ENCODE results near the gene GREB1L.
"Not testable (repeated sequence)": the region's sequence is repeated elsewhere in the genome, so short reads cannot be mapped to it uniquely, and the experiment has no call there.

GREB1L gene

GRCh38 chr18:21307578-21307977 lies 65.5 kb downstream of the GREB1L start:
- no peak for DNase-seq (ENCODE audit: low read depth)

GRCh38 chr18:21309248-21309647 lies 67.2 kb downstream of the GREB1L start:
- no peak for DNase-seq (ENCODE audit: low read depth)

- not testable (repeated sequence) for DNase-seq (ENCODE audit: low read depth)
These were observed 69.9 kb downstream of the GREB1L start for GRCh38 chr18:21311980-21312379.

DNA sequence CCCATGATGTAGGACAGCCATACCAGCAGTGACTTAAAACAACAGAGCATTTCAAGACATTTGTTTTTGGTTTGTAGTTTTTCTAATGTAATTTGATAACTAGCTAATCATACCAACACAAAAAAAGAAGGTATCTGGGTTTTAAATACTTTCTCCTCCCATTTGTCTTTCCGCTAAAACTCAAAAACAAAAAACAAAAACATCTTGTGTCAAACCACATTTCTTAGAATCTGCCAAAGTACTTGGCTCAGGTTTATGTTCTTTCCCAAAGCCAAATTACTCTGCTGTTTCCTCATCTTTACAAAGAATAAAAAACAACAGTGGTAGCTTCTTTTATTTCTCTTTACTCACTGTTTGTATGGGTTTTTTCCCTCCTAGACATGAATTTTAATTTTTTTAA lies 71.5 kb downstream of the GREB1L start:
- no peak for DNase-seq (ENCODE audit: low read depth)

DNA sequence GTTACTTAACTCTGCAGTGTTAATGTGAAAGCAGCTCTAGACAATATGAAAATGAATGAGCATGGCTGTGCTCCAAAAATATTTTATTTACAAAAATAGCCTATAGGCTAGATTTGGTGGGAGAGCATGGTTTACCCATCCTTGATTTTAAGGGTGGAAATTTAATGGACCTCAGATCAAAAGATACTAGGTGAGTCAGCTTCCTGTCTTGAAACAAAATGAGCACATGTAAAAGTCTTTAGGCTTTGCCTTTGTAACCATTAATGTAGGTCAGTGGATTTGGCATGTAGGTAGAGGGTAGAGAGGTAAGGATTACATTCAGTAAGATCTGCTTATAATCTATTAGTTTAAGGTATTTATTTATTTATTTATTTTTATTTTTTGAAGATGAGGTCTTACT lies 72.7 kb downstream of the GREB1L start:
- no peak for DNase-seq (ENCODE audit: low read depth)

GRCh38 chr18:21315126-21315525 lies 73.1 kb downstream of the GREB1L start:
- DNase-seq (ENCODE audit: low read depth) = not testable (repeated sequence)

DNA sequence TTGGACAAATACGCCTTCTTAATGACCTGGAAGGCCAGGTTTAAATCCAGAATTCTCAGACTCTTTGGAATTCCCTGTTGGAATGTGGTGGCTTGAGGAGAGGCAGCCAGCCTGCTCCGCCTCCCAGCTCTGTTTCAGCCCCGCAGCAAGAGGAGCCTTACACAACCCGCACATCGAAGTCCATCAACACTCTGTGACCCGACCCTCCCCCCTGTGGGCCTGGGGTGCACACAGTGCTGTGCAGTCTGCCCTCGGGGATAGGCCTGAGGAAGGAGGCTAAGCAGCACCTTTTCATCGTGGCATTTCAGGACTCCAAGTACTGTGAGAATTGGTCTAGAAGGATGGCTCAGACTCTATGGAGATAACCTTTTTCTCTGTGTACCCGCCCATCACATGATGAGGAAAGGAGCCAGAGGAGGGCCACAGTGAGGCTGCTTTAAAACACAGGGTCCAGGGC lies 73.7 kb downstream of the GREB1L start:
- no peak for DNase-seq (ENCODE audit: low read depth)

DNA sequence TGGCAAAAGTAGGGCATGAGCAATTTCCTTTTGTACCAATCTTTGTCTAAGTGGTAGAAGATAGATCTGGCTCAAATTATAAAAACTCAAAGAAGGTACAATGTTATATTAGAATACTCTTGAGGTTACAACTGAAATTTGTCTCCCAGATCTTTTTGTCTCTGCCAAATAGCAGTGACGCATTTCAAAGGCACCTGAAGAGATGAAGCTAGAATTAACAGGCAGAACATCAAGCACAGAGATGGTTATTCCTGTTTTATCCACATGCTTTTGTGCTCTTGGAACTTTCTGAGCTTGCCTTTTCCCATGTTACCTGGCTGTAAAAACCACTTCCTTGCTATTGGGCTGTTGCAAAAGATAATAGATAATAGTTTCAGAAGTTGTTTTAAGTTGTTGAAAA lies 74.3 kb downstream of the GREB1L start:
- no peak for DNase-seq (ENCODE audit: low read depth)

GRCh38 chr18:21321711-21322110 lies 79.7 kb downstream of the GREB1L start:
- DNase-seq (ENCODE audit: low read depth) = no peak

GRCh38 chr18:21327101-21327500 lies 85.1 kb downstream of the GREB1L start:
- DNase-seq (ENCODE audit: low read depth) = no peak

DNA sequence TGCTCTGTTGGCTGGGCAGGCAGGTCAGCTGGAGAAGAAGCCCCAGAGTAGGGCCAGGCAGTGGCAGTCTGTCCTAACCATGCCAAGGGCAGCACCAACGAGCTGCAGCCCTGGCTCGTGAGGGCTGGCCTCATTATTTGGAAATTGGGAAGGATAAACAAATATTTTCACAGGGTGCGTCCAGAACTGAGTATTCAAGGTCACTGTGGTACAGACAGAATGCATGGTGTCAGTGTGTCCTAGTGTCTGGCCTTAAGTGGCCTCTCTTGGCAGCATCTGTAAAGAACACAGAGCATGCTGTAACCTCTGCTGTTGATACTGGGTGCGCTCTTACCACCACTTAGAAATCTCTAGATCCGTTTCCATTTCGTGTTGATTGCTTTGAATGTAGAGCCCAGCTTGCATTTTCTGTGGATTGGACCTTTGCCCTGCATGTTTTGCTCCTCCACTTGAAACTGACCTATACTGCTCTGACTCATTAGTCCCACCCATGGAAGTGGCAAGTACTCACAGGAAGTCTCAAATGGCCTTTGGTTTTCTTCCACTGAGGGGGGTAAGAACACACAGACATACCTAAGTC lies 88.2 kb downstream of the GREB1L start:
- no peak for DNase-seq (ENCODE audit: low read depth)

DNA sequence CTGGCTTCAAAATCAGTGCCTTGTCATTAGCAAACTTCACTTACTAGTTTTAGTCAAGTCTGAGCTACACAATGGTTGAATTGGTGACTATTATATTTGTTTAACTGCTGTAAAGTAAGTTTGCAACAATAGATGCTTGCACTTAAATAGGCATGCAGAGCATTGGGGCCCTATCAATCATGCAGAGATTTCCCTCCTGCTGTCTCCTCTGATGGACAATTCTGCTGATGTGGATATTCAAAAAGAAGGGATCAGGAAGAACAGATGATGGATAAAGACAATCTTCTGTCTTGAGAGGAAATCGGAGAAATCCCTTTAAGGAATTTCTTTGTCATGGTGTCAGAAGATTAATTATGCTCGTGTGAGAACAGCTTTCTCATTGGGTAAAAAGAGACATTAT lies 89.0 kb downstream of the GREB1L start:
- no peak for DNase-seq (ENCODE audit: low read depth)

GRCh38 chr18:21335927-21336488 lies 94.0 kb downstream of the GREB1L start:
- no peak for DNase-seq (ENCODE audit: low read depth)

- DNase-seq (ENCODE audit: low read depth) = no peak
These were observed 94.8 kb downstream of the GREB1L start for GRCh38 chr18:21336846-21337245.

GRCh38 chr18:21341141-21341540 lies 99.1 kb downstream of the GREB1L start:
- DNase-seq (ENCODE audit: low read depth) = no peak

- DNase-seq (ENCODE audit: low read depth) = no peak
These were observed 100.3 kb downstream of the GREB1L start for GRCh38 chr18:21342372-21342771.

GRCh38 chr18:21344860-21345259 lies 102.8 kb downstream of the GREB1L start:
- DNase-seq (ENCODE audit: low read depth) = no peak

- no peak for DNase-seq (ENCODE audit: low read depth)
These were observed 103.8 kb downstream of the GREB1L start for GRCh38 chr18:21345840-21346239.

DNA sequence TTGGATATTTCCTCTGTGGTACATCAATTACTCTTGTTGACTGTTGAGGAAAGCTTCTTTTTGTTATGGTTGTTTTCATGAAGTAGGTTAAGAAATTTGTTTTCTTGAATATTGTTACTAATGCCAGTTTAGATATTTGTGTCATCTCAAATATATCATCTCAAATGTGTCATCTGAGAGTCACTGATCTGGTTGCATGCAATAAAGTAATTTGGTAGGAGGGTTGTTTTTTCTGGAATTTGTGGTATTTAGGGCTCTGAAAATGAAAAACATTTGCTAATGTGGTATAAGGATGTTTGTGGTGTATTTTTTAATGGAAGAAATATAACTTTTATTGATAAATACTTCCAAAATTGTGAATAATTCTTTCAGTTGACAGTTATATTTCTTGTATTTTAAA lies 117.7 kb downstream of the GREB1L start:
- DNase-seq (ENCODE audit: low read depth) = no peak

DNA sequence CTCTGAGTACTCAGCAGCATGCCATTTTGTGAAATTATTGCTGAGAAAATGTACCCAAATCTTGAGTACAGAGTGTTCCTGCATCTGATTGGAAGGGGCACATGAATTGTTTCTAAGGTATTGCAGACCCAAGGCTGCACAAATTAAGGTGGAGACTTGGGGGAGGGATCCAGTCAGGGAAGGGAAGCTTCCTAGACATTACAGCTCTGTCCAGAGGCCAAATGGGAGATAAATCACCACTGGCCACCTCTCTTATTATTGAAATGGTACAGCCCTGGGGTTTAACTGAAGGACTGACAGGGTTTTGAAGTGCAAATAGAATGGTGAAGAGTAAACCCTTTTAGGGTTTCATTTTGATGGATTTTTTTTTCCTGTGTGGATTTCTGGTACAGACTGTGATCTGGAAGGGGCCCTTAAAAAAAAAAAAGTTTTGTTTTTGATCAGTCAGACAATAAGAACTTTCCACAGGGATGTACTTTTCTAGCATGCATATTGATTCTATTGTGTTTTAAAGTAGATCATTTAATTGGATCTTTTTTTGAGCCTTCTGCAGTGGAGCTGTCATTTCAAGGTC lies 119.4 kb downstream of the GREB1L start:
- DNase-seq (ENCODE audit: low read depth) = no peak

GRCh38 chr18:21362831-21363230 lies 120.8 kb downstream of the GREB1L start:
- DNase-seq (ENCODE audit: low read depth) = no peak

GRCh38 chr18:21363348-21363747 lies 121.3 kb downstream of the GREB1L start:
- DNase-seq (ENCODE audit: low read depth) = no peak

GRCh38 chr18:21364471-21364870 lies 122.4 kb downstream of the GREB1L start:
- no peak for DNase-seq (ENCODE audit: low read depth)

DNA sequence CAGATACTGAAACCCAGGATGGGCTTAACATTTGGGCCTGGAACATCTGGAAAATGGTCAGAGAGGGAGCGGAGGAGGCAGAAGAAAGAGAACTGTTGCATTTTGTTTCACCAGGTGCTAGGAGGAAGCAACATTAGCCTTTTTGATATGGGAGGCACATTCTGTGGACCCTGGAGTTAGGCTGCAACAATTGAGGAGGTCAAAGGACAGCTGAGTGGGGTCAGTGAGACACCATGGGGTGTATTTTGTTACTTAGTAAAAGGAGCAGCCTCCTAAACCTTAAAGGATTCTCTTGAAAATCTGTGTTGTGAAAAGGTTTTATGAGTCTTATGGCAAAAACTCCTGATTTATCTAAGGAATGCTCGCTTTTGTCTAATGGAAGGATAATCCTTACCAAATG lies 124.9 kb downstream of the GREB1L start:
- no peak for DNase-seq (ENCODE audit: low read depth)
